GM18519 (cell line): ENCODE results near the gene GRIK2.

Source experiments
- ATAC-seq: cut with Tn5 transposase; IDR thresholded peaks from one replicate; pipeline ENCODE4 v1.9.1; 2021; ENCODE audit warnings: mild to moderate bottlenecking, moderate library complexity; ENCODE audit not compliant: unreplicated experiment, low FRiP score

GRIK2 gene

GRCh38 chr6:101451981-101452380 is 58.5 kb downstream of the GRIK2 start:
- no peak for ATAC-seq

GRCh38 chr6:101453221-101453620 is 59.7 kb downstream of the GRIK2 start:
- no peak for ATAC-seq

GRCh38 chr6:101454106-101454676 is 60.7 kb downstream of the GRIK2 start:
- ATAC-seq: no peak

- no peak for ATAC-seq
Measured at GRCh38 chr6:101458336-101458735, 64.8 kb downstream of the GRIK2 start.

- ATAC-seq: no peak
Measured at GRCh38 chr6:101458826-101459225, 65.3 kb downstream of the GRIK2 start.

GRCh38 chr6:101462576-101462975 is 69.1 kb downstream of the GRIK2 start:
- ATAC-seq: no peak

GRCh38 chr6:101465863-101466262 is 72.4 kb downstream of the GRIK2 start:
- no peak for ATAC-seq

- ATAC-seq: no peak
Measured at GRCh38 chr6:101477436-101477835, 83.9 kb downstream of the GRIK2 start.

GRCh38 chr6:101478891-101479290 is 85.4 kb downstream of the GRIK2 start:
- no peak for ATAC-seq

GRCh38 chr6:101482606-101483005 is 89.1 kb downstream of the GRIK2 start:
- no peak for ATAC-seq

- no peak for ATAC-seq
Measured at GRCh38 chr6:101484781-101485180, 91.3 kb downstream of the GRIK2 start.

GRCh38 chr6:101486124-101486523 is 92.6 kb downstream of the GRIK2 start:
- ATAC-seq: no peak

- ATAC-seq: no peak
Measured at GRCh38 chr6:101486726-101487125, 93.2 kb downstream of the GRIK2 start.

- ATAC-seq: no peak
Measured at GRCh38 chr6:101489456-101489855, 95.9 kb downstream of the GRIK2 start.

GRCh38 chr6:101490857-101491256 is 97.3 kb downstream of the GRIK2 start:
- ATAC-seq: no peak

GRCh38 chr6:101502818-101503217 is 109.3 kb downstream of the GRIK2 start:
- ATAC-seq: no peak

- no peak for ATAC-seq
Measured at GRCh38 chr6:101509536-101509935, 116.0 kb downstream of the GRIK2 start.

- no peak for ATAC-seq
Measured at GRCh38 chr6:101513181-101513580, 119.7 kb downstream of the GRIK2 start.

GRCh38 chr6:101516578-101516977 is 123.1 kb downstream of the GRIK2 start:
- ATAC-seq: no peak

GRCh38 chr6:101517632-101518031 is 124.1 kb downstream of the GRIK2 start:
- peak; percentile 77 for ATAC-seq

GRCh38 chr6:101522254-101522653 is 128.7 kb downstream of the GRIK2 start:
- ATAC-seq: no peak

- ATAC-seq: no peak
Measured at GRCh38 chr6:101527467-101527866, 134.0 kb downstream of the GRIK2 start.

- ATAC-seq: no peak
Measured at GRCh38 chr6:101528801-101529200, 135.3 kb downstream of the GRIK2 start.
